ENCODE results near the gene PLXNA4. TPM values are rescaled to one million over a fixed set of nuclear protein-coding genes. Genes with fewer than 3 reads are reported as not detected.

PLXNA4 gene
- total RNA-seq, 2 donors from 2014 or later, result 24.0 to 42.7 TPM

GRCh38 chr7:132486274-132486610 lies 90.0 kb downstream of the PLXNA4 start:
- peaks cover 4% of the 10 kb centered on the region for H3K4me1 Mint-ChIP-seq
- H3K9me3 ChIP-seq (ENCODE audit: control insufficient read depth, low read length), result no peaks in the 10 kb centered on the region
- no peak overlapping the region for H3K27ac Mint-ChIP-seq
- peaks cover 14% of the 10 kb centered on the region for H3K36me3 ChIP-seq (ENCODE audit: control insufficient read depth, insufficient read depth, low read length)
- H3K4me3 Mint-ChIP-seq, result no peak overlapping the region
- no peak for DNase-seq
- no peaks in the 10 kb centered on the region for H3K27me3 ChIP-seq (ENCODE audit: control insufficient read depth, insufficient read depth, low read length, poor library complexity, severe bottlenecking)
- WGBS, 2 experiments (ENCODE audit: insufficient coverage in 1 of 2, insufficient read length in 1 of 2), result 79 to 80% methylated on average over 1 to 6 of the region's 6 CpGs
- no peaks in the 10 kb centered on the region for H3K27me3 Mint-ChIP-seq (ENCODE audit: insufficient read depth)
- H3K4me1 ChIP-seq (ENCODE audit: control insufficient read depth, insufficient read depth, low read length), result no peaks in the 10 kb centered on the region
- H3K4me3 ChIP-seq (ENCODE audit: low read length), result no peak overlapping the region
- TF ChIP-seq CTCF (conservative IDR thresholded peaks at IDR 0.05), result no peak
- H3K9ac ChIP-seq (ENCODE audit: extremely low read depth, low read length, poor library complexity, severe bottlenecking), result no peak overlapping the region
- H3K27ac ChIP-seq (ENCODE audit: low read depth, low read length), result no peak overlapping the region
- no peaks in the 10 kb centered on the region for H3K9me3 Mint-ChIP-seq
- peaks cover 27% of the 10 kb centered on the region for H3K36me3 Mint-ChIP-seq (ENCODE audit: low read depth)

GRCh38 chr7:132485600-132486273 lies 90.5 kb downstream of the PLXNA4 start:
- TF ChIP-seq CTCF (conservative IDR thresholded peaks at IDR 0.05), result no peak
- Mint-ChIP-seq H3K27me3 (ENCODE audit: insufficient read depth) (no peaks in the 10 kb centered on the region), H3K27ac (no peak overlapping the region), H3K9me3 (no peaks in the 10 kb centered on the region), H3K4me1 (peaks cover 4% of the 10 kb centered on the region), H3K36me3 (ENCODE audit: low read depth) (peaks cover 27% of the 10 kb centered on the region), H3K4me3 (no peak overlapping the region)
- Histone ChIP-seq H3K9me3 (ENCODE audit: control insufficient read depth, low read length) (no peaks in the 10 kb centered on the region), H3K27ac (ENCODE audit: low read depth, low read length) (no peak overlapping the region), H3K4me1 (ENCODE audit: control insufficient read depth, insufficient read depth, low read length) (no peaks in the 10 kb centered on the region), H3K9ac (ENCODE audit: extremely low read depth, low read length, poor library complexity, severe bottlenecking) (no peak overlapping the region), H3K36me3 (ENCODE audit: control insufficient read depth, insufficient read depth, low read length) (peaks cover 14% of the 10 kb centered on the region), H3K4me3 (ENCODE audit: low read length) (no peak overlapping the region), H3K27me3 (ENCODE audit: control insufficient read depth, insufficient read depth, low read length, poor library complexity, severe bottlenecking) (no peaks in the 10 kb centered on the region)
- WGBS, 2 experiments (ENCODE audit: insufficient coverage in 1 of 2, insufficient read length in 1 of 2), result 92 to 97% methylated on average over 8 to 9 of the region's 9 CpGs
- DNase-seq, result no peak

GRCh38 chr7:132485136-132485535 lies 91.1 kb downstream of the PLXNA4 start:
- no peak for TF ChIP-seq CTCF (conservative IDR thresholded peaks at IDR 0.05)
- Histone ChIP-seq H3K36me3 (ENCODE audit: control insufficient read depth, insufficient read depth, low read length) (peaks cover 14% of the 10 kb centered on the region), H3K9ac (ENCODE audit: extremely low read depth, low read length, poor library complexity, severe bottlenecking) (no peak overlapping the region), H3K9me3 (ENCODE audit: control insufficient read depth, low read length) (no peaks in the 10 kb centered on the region), H3K27ac (ENCODE audit: low read depth, low read length) (no peak overlapping the region), H3K4me3 (ENCODE audit: low read length) (no peak overlapping the region), H3K27me3 (ENCODE audit: control insufficient read depth, insufficient read depth, low read length, poor library complexity, severe bottlenecking) (no peaks in the 10 kb centered on the region), H3K4me1 (ENCODE audit: control insufficient read depth, insufficient read depth, low read length) (no peaks in the 10 kb centered on the region)
- 96 to 100% methylated on average over 4 to 6 of the region's 6 CpGs for whole genome bisulfite sequencing, 2 experiments (ENCODE audit: insufficient coverage in 1 of 2, insufficient read length in 1 of 2)
- peaks cover 27% of the 10 kb centered on the region for H3K36me3 Mint-ChIP-seq (ENCODE audit: low read depth)
- no peaks in the 10 kb centered on the region for H3K27me3 Mint-ChIP-seq (ENCODE audit: insufficient read depth)
- H3K4me3 Mint-ChIP-seq, result no peak overlapping the region
- H3K9me3 Mint-ChIP-seq, result no peaks in the 10 kb centered on the region
- peaks cover 4% of the 10 kb centered on the region for H3K4me1 Mint-ChIP-seq
- no peak overlapping the region for H3K27ac Mint-ChIP-seq
- no peak for DNase-seq

All from endodermal cell (in vitro differentiated cells).